Hematopoietic multipotent progenitor cell treated with erythropoietin and hydrocortisone succinate and interleukin-3 and kit ligand, for 4 days (in vitro differentiated cells): ENCODE data around the gene PPIA.
"Not testable (repeated sequence)": the region's sequence is repeated elsewhere in the genome, so short reads cannot be mapped to it uniquely, and the experiment has no call there.

ENCODE experiments used
- DNase-seq: peaks from one replicate; pipeline ENCODE4 v3.0.0-alpha.2; 2015

PPIA gene

GRCh38 chr7:44764665-44765578 is 31.6 kb upstream of the PPIA start:
- DNase-seq, result no peak

- DNase-seq, result no peak
Measured at GRCh38 chr7:44765579-44766415, 30.7 kb upstream of the PPIA start.

GRCh38 chr7:44766416-44766801 is 30.1 kb upstream of the PPIA start:
- DNase-seq, result no peak

- no peak for DNase-seq
Measured at GRCh38 chr7:44767134-44767911, 29.2 kb upstream of the PPIA start.

GRCh38 chr7:44767912-44768627 is 28.4 kb upstream of the PPIA start:
- DNase-seq, result peak; percentile 75

GRCh38 chr7:44768628-44769371 is 27.7 kb upstream of the PPIA start:
- no peak for DNase-seq

GRCh38 chr7:44769376-44769775 is 27.1 kb upstream of the PPIA start:
- no peak for DNase-seq

GRCh38 chr7:44769776-44770294 is 26.6 kb upstream of the PPIA start:
- peak; percentile 54 for DNase-seq

- DNase-seq, result no peak
Measured at GRCh38 chr7:44771358-44771757, 25.1 kb upstream of the PPIA start.

- DNase-seq, result no peak
Measured at GRCh38 chr7:44772440-44772839, 24.0 kb upstream of the PPIA start.

- no peak for DNase-seq
Measured at GRCh38 chr7:44772867-44773266, 23.6 kb upstream of the PPIA start.

GRCh38 chr7:44774486-44774885 is 22.0 kb upstream of the PPIA start:
- DNase-seq, result not testable (repeated sequence)

- DNase-seq, result no peak
Measured at GRCh38 chr7:44775383-44776107, 20.9 kb upstream of the PPIA start.

- DNase-seq, result no peak
Measured at GRCh38 chr7:44776211-44776610, 20.3 kb upstream of the PPIA start.

- DNase-seq, result no peak
Measured at GRCh38 chr7:44782460-44782859, 14.0 kb upstream of the PPIA start.

GRCh38 chr7:44783407-44783806 is 13.1 kb upstream of the PPIA start:
- no peak for DNase-seq

GRCh38 chr7:44784364-44784763 is 12.1 kb upstream of the PPIA start:
- DNase-seq, result no peak

GRCh38 chr7:44785218-44785617 is 11.3 kb upstream of the PPIA start:
- DNase-seq, result not testable (repeated sequence)

- no peak for DNase-seq
Measured at GRCh38 chr7:44787041-44787440, 9.4 kb upstream of the PPIA start.

- DNase-seq, result no peak
Measured at GRCh38 chr7:44787762-44788161, 8.7 kb upstream of the PPIA start.

- no peak for DNase-seq
Measured at GRCh38 chr7:44789990-44790389, 6.5 kb upstream of the PPIA start.
